GM18508 (cell line): ENCODE results near the gene DOCK1.
"Not testable (repeated sequence)": the region's sequence is repeated elsewhere in the genome, so short reads cannot be mapped to it uniquely, and the experiment has no call there.

Experiments
- ATAC-seq: cut with Tn5 transposase; IDR thresholded peaks from one replicate; pipeline ENCODE4 v1.9.1; 2021; ENCODE audit warnings: moderate number of reproducible peaks; ENCODE audit not compliant: insufficient read depth, unreplicated experiment

The DOCK1 gene

DNA sequence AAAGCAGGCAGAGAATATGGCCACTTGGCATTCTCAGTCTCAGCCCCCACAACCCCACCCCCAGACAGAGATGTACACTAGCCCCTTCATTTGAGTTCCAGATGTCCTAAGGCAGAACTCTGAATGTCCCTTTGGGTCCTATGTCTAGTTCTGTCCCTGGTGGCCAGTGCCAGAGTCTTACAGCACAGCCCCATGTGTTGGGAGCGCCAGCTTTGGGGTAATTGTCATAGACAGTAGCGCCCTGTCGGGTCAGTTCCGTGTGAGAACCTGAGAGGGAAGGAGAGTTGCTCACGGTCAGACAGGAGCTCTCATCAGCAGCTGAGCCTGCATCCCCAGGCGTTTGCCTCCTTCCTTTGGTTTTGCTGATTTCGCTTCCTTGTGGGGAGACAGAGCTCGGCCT, 386.1 kb downstream of the DOCK1 start:
- no peak for ATAC-seq

DNA sequence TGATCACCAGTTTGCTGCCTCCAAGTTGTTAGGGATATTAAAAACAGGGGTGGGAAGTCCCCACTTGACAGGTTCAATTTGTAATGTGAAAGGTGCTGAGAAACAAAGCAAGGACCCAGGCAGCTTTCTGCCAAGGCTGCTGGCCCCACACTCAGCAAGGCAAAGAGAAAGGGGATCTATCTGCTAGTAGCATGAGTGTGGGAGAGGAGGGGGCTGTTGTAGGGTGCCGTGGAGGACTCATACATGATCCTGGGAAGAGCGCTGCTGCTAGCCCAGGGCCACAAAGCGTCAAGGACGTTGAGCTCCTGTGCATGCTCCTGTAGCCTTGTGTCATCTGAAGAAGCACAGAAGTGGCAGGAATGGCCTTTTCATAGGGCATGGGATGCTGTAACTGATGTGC, 387.7 kb downstream of the DOCK1 start:
- ATAC-seq: no peak

DNA sequence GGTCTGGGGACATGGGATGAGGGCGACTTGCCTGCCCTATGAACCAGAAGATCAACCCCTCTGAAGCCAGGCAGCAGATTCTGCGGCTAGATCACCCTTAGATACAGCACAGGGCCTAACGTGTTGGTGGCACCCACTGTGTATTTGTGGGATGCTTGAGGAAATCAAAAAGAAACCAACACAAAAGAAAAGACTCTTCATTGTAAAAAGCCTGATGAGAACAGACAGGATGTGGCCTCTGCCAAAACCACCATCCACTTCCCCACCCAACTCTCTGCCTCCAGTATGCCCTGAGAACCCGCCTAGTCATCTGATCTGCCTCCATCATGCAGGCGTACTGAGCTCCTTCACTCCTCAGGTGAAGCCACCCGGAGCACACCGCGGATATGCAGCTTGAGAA, 388.4 kb downstream of the DOCK1 start:
- no peak for ATAC-seq

DNA sequence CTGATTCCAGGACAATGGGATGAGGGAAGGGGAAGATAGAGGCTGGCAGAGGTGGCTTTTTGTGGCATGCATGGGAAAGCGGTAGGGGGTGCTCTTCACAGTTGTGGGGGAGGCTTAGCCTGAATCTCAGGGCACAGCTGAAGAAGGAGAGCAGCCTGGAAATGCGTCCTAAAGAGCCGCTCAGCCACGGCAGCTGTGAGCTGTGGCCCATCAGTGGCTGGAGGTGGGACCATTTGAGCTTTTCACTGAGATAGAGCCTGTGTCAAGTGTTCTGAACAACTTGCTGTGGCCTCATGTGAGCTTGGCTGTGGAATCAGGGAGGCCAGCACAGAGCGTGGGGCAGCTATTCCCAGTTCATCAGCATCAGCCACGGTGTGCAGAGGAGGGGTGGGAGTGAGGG, 391.5 kb downstream of the DOCK1 start:
- ATAC-seq: no peak

DNA sequence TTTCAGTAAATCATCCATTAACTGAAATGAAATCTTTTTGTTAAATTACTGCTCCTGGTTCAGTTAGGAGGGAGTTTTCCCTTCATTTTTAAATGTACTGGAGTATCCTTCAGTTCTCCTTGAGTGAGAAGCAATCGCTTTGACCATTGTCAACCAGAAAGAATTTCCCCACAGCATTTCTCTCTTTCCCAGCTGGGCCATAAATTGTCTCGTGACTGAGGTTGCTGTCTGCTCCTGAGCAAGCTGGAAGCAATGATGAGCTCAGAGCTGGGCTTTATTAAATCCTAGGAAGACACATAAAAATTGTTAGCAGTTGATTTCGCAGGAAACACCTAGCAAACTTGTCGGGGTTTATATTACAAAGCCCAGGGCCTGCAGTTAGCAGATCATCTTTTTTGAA, 393.2 kb downstream of the DOCK1 start:
- no peak for ATAC-seq

DNA sequence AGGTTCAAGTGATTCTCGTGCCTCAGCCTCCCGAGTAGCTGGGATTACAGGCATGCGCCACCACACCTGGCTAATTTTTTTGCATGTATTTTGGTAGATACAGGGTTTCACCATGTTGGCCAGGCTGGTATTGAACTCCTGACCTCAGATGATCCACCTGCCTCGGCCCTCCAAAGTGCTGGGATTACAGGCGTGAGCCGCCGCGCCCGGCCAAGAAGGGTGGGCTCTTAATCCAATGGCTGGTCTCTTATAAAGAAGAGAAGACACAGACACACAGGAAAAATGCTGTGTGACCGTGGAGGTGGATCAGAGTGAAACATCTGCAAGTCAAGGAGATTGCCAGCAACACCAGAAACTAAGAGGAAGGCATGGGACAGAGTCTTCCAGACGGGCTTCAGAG, 394.0 kb downstream of the DOCK1 start:
- ATAC-seq: not testable (repeated sequence)

DNA sequence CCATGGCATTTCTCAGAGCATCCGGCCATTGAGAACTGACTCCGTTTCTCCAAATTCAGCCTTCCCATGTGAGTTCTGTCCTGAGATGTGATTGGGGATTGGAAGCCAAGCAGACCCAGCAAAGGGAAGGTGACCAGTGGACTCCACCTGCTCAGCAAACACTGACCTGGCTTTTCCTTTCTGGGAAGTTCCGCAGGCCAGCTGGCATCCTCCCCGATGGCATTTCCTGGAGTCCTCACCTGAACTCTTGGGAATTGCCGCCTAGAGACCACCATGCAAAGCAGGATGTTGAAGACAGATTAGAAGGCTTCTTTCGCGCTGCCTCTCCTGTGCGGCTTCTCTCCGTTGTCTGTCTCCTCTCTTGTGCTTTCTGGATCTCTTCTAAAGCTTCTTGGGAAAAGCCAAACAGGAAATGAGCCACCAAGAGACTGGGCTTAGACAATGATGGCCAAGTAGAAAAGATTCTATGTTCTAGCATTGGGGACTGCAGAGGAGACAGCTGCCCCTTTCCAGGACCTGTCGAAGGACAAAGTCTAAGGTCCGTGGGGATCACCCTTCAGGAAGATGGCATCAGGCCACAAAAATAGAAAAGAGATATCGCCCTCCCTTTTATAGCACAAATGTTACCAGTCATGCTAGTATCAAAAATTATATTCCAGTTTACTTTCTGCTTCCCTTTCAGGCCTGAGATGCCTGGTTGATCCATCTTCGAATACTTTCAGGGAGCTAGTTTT, 394.9 kb downstream of the DOCK1 start:
- ATAC-seq: no peak

DNA sequence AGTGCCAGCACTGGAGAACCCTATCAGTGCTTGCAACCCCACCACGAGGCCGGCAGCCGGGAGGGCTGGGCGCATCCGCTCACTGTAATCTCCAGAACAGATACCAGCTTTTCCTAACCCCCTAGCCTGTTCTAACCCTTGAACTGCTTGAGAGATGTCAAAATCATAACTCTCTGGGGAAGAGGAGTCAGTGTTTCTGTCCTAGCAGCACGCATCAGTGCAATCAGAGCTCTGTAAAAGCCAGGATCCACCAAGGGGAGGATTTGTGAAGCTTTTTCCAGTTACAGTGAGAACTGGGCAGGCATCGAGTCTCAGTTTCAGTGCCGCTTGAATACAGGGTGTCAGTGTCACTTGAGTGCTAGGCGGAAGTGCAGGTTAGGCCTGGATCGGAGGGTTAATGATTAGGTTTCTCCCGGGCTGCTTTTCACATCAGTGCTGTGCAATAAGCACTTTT, 395.7 kb downstream of the DOCK1 start:
- ATAC-seq: no peak

DNA sequence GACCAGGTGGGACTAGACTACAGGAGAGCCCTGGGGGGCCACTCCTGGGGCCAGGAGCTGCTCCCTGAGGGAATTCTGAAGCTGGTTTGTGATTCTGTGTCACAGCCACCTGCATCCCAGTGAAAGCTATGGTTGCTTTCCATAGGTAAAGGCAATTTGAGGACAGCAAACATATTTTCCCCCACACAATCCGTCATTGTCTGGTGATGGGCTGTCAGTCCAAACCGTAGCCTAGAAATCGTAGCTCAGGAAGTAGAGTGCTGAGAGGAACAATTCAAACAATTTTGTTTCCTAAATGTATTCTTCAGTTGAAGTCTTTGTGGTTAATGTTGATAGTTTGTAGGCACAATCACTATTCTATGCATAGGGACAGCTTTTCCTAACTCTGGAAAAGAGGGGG, 397.1 kb downstream of the DOCK1 start:
- ATAC-seq: no peak

DNA sequence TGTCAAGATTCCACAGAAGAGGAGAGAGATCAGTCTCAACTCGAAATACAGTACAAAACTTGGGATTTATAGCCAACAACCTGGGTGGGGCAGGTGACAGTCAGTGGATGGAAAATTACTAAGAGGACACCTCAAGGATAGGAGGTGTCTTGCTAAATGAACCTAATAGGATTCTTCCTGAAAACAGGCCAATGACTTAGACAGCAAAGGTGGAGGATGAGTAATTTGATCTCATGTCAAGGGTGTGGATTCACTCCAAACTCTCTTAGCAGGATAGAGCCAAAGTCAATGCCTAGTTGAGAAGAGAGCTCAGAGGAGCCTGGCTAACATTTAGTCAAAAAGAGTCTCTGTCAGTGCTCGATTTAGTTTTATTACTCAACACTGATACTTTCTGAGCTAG, 397.9 kb downstream of the DOCK1 start:
- ATAC-seq: no peak

DNA sequence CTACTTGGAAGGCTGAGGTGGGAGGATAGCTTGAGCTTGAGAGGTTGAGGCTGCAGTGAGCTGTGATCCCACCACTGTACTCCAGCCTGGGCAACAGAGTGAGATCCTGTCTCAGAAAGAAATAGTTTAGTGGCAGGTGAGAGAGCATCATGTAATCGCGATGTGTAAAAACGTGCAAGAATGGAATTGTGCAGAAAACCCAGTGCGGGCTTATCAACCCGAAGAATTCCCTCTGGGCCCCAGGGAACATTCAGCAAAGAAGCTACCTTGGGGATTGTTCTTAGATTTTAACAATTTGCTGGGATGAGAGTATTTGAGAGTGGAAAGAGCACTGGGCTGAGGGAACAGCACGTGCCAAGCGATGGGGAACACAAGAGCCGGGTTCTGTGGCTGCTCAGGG, 398.5 kb downstream of the DOCK1 start:
- no peak for ATAC-seq

DNA sequence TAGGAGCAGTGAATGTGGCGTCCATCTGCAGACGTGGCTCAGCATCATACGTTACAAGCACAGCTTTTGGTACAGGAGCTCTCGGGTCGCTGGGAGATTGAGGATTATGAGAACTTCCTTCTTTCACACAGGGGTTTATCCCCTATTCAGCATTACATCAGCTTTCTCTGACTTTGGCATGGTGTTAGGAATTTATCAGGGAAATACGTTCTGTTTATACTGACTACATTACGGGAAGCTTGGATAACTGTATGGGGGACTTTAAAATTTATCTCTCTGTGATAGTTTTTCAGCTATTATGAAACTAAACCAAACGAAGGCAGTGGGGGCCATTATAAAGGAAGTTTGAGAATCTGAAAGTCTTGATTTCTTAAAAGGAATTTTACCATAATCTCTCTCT, 401.3 kb downstream of the DOCK1 start:
- no peak for ATAC-seq

DNA sequence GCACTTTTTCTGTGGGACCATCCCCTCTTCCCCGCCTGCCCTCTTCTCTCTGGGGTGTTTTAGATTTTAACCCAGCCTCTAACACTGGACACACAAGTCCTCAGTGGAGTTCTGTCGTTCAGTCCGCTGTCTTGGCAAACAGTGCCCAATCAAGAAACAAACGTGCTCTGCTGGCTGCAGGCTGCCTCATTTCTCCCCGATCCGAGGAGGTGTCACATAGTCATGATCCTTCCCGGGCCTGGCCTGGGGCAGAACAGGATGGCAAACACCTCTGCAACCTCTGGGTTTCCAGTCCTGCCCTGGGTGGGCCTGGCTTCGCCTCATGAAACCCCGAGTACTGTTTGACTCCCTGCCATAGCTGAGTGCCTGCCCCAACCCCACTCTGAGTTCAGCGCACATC, 402.1 kb downstream of the DOCK1 start:
- no peak for ATAC-seq

DNA sequence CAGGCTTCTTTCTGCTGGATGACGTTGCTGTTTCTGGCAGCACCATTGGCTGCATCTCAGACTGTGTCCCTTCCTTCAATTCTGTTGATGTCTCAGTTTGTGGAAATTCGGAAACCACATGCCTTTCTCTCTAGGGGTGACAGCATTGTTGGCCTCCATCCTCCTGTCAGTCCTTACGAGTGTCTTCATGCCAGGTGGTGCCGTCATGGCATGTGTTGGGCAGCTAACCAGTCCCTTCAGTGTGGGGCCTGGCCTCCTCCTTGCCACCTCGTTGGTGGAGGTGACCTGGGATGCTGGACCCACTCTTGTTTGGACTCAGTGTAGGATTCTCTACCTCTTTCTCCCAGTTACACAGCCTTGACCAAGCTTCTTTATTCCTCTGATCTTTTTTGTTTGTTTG, 402.8 kb downstream of the DOCK1 start:
- no peak for ATAC-seq

DNA sequence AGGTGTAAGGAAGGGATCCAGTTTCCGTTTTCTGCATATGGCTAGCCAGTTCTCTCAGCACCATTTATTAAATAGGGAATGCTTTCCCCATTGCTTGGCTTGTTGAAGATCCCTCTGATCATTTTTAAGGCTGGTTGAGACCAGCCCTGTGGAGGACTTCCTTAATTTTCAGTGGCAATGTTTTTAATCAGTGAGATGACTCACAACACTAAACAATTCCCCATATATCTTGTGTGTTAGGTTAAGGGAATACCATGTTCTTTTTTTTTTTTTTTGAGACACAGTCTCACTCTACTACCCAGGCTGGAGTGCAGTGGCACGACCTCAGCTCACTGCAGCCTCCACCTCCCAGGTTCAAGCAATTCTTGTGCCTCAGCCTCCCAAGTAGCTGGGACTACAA, 404.4 kb downstream of the DOCK1 start:
- ATAC-seq: not testable (repeated sequence)

DNA sequence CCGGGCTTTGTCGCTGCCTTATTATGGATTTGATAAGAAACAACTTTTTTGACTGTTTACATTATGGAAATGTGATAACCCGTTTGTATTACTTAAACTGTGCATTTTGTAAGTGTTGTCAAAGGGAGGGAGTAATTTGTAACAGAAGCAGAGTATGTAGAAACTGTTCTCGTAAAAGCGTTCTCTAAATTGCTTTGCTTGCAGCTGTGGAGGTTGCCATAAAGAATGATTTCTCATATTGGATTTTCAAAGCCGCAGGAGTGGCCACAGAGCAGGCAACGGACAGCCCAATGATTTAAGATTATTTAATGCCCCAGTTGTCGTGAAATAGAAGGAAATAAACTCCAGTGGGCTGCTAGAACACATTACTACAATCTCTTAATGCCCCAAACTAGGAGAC, 405.2 kb downstream of the DOCK1 start:
- no peak for ATAC-seq

DNA sequence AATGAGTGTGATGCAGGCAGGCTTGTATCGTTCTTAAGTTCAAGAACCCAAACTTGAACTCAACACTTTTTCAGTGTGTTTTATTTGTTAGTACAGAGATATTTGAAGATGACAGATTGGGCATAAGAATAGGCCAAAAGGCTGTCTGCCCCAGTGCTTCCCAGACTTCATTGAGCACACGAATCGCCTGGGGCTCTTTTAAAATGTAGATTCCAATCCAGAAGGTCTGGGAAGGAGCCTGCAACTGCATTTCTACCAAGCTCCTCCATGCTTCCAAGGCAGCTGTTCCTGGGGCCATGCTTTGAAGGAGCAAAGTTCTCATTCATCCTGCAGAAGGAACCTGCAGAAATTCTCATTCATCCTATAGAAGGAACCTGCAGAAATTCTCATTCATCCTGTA, 405.7 kb downstream of the DOCK1 start:
- ATAC-seq: no peak

DNA sequence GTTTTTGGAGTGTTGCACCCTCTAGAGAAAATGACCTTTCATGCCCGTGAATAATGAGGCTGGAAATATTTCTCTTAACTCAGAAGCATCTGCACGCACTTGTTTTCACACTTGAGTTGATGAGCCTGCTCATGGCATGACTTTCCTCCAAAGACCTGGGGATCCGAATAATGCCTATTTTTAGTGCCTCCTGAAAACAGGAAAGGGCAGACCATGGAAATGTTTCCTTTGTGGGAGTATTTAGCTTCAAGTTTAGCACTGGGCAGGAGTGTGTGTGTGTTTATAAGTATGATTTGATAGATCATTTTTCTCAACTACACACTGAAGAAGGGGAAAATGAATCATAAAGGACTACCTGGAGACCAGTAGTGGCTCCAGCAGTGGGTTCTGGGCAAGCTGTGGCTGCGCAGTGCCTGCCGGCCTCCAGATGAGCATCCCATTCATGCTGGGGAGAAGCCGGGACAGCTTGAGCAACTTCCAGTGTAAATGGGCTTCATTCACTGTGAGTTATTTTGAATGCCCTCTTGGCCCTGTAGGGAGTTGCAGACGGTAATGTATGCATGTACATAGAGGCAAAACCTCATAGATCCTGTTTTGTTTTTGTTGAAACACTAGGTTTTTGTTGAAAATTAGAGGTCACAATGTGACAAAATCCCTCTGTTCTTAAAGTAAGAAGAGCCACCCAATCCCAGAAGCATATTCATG, 408.9 kb downstream of the DOCK1 start:
- ATAC-seq: no peak

DNA sequence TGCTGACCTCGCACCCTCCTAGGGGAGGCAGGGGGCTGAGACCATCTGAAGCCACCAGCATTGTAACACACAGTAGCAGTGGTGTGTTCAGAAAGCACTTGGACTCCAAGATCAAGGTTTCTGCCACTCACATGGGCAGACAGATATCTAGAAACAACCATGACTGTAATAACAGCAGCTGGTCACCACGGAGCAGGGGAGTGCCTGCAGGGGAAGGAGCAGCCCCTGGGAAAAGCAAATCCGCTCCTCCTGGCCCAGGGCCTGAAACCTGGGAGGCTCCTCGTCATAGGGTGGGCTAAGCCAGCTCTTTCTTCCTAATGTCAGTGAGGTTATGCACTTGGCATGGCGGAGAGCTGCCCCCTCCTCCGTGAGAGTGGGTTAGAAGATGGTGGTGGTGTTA, 409.6 kb downstream of the DOCK1 start:
- ATAC-seq: no peak

DNA sequence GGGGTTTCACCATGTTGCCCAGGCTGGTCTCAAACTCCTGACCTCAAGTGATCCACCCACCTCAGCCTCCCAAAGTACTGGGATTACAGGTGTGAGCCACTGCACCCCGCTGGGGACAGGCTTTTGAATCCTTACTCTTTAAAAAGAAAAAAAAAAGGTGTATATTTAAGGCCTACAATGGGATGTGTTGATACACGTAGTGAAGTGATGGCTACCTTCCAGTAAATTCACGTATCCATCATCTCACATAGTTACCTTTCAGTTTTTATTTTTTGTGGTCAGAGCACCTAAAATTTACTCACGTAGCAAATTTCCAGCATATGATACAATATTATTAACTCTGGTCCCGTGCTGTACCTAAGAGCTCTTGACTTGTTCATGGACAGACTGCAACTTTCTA, 410.7 kb downstream of the DOCK1 start:
- no peak for ATAC-seq

DNA sequence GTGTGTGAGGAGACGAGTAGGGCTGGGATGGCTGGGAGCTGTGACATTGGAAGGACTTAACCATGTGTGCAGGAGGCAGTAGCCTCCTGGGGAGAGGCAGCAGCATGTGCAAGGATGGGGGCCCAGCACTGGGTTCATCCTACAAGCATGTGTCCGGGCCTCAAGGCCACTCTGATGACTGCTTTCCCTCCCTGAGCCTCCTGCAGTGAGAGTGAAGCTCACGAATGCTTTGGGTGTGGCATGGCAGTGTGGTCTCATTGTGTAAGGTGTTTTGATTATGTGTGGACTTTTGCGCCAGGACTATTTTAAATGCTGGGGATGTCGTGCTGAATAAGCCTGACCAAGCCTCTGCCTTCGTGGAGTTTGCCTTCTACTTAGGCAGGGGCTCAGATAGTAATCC, 413.2 kb downstream of the DOCK1 start:
- no peak for ATAC-seq

DNA sequence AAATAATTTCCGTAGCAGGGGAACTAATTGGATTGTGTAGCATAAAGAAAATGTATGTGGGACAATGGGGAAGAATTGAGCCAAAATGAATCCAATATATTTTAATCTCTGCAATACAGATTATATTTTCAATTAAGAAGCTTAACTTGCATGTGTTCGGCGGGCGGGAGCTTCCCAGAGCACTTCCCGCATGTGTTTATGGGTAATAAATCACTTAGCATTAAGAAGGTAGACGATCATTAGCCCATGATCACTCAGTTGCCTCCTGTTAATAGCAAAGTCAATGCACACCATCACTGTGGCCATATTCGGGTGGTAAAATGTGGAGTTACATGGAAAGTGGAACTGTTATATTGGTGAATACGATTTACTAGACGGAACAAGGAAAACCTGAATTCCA, 414.0 kb downstream of the DOCK1 start:
- no peak for ATAC-seq
